ENCODE results near the gene NDFIP2. TPM values are rescaled to one million over a fixed set of nuclear protein-coding genes. Genes with fewer than 3 reads are reported as not detected.

NDFIP2 gene
- polyA plus RNA-seq, 1 of the 3 experiments (the other 2 are of a cell fraction), result 21.4 TPM

- Histone ChIP-seq H3K4me1 (ENCODE audit: control insufficient read depth in 1 of 2, insufficient read depth in 2 of 2, low read depth in 1 of 2, low read length in 1 of 2) (no peaks in the 10 kb centered on the region), H3K9me2 (no peaks in the 10 kb centered on the region), H3K4me3 (ENCODE audit: low read depth in 2 of 2, low read length in 1 of 2) (no peak overlapping the region), H3K9me3 (no peaks in the 10 kb centered on the region), H3F3A (replicated peaks; ENCODE audit: insufficient read depth) (no peaks in the 10 kb centered on the region), H3K36me3 (replicated peaks in 1 of 2; ENCODE audit: control insufficient read depth in 1 of 2, insufficient read depth in 2 of 2, low read length in 1 of 2) (no peaks in the 10 kb centered on the region), H3K27me3 (ENCODE audit: insufficient read depth) (no peaks in the 10 kb centered on the region), H2AFZ (ENCODE audit: low read depth) (no peak overlapping the region), H3K9ac (no peak overlapping the region), H4K20me1 (ENCODE audit: insufficient read depth) (no peaks in the 10 kb centered on the region), H3K4me2 (no peak overlapping the region), H3K79me2 (ENCODE audit: insufficient read depth) (no peaks in the 10 kb centered on the region), H3K27ac (ENCODE audit: low read depth in 2 of 2, low read length in 1 of 2) (no peak overlapping the region)
- WGBS (ENCODE audit: low lambda C conversion rate), result 72% methylated on average over 2 of the region's 2 CpGs
- ChIA-PET CTCF (interaction anchor here (1.9 kb wide), 1 partner anchor 43 kb away, joined by 9 read pairs; no protein-coding TSS in a partner anchor), POLR2A (no interaction called here)
- DNase-seq, result no peak
- no peak for TF ChIP-seq USF2 (IDR thresholded peaks at IDR 0.05; ENCODE audit: borderline replicate concordance, low read depth, low read length)
- no peak for TF ChIP-seq RFX5 (IDR thresholded peaks at IDR 0.05; ENCODE audit: low read length)
- no peak for TF ChIP-seq YY1 (IDR thresholded peaks at IDR 0.05; ENCODE audit: low read depth)
- TF ChIP-seq USF1 (IDR thresholded peaks at IDR 0.05; ENCODE audit: borderline replicate concordance, low read depth), result no peak
Observed at GRCh38 chr13:79466872-79467271, 14.1 kb upstream of the NDFIP2 start.

GRCh38 chr13:79468402-79468801 is 12.6 kb upstream of the NDFIP2 start:
- H3K9ac ChIP-seq, result no peak overlapping the region
- H3K4me3 ChIP-seq (ENCODE audit: low read depth in 2 of 2, low read length in 1 of 2), result no peak overlapping the region
- no peaks in the 10 kb centered on the region for H4K20me1 ChIP-seq (ENCODE audit: insufficient read depth)
- no peaks in the 10 kb centered on the region for H3K27me3 ChIP-seq (ENCODE audit: insufficient read depth)
- no peak overlapping the region for H2AFZ ChIP-seq (ENCODE audit: low read depth)
- no peaks in the 10 kb centered on the region for H3F3A ChIP-seq (replicated peaks; ENCODE audit: insufficient read depth)
- H3K27ac ChIP-seq (ENCODE audit: low read depth in 2 of 2, low read length in 1 of 2), result no peak overlapping the region
- H3K79me2 ChIP-seq (ENCODE audit: insufficient read depth), result no peaks in the 10 kb centered on the region
- H3K4me1 ChIP-seq (ENCODE audit: control insufficient read depth in 1 of 2, insufficient read depth in 2 of 2, low read depth in 1 of 2, low read length in 1 of 2), result no peaks in the 10 kb centered on the region
- ChIA-PET POLR2A (no interaction called here), CTCF (no interaction called here)
- no peak for DNase-seq
- no peak overlapping the region for H3K4me2 ChIP-seq
- no peaks in the 10 kb centered on the region for H3K9me2 ChIP-seq
- no peaks in the 10 kb centered on the region for H3K36me3 ChIP-seq (replicated peaks in 1 of 2; ENCODE audit: control insufficient read depth in 1 of 2, insufficient read depth in 2 of 2, low read length in 1 of 2)
- WGBS (ENCODE audit: low lambda C conversion rate), result 74% methylated on average over 1 of the region's 1 CpG
- H3K9me3 ChIP-seq, result no peaks in the 10 kb centered on the region
- no peak for TF ChIP-seq USF1 (IDR thresholded peaks at IDR 0.05; ENCODE audit: borderline replicate concordance, low read depth)
- TF ChIP-seq CHD2 (IDR thresholded peaks at IDR 0.05; ENCODE audit: low read length, partially characterized antibody), result no peak
- no peak for TF ChIP-seq POLR2AphosphoS5 (IDR thresholded peaks at IDR 0.05; ENCODE audit: low read depth, low read length)
- no peak for TF ChIP-seq YY1 (IDR thresholded peaks at IDR 0.05; ENCODE audit: low read depth)
- TF ChIP-seq ZBTB33 (IDR thresholded peaks at IDR 0.05; ENCODE audit: borderline replicate concordance, low read depth), result no peak
- no peak for TF ChIP-seq FOXJ3 (CRISPR knock-in tag; IDR thresholded peaks at IDR 0.05)
- TF ChIP-seq SIN3A (IDR thresholded peaks at IDR 0.05; ENCODE audit: borderline replicate concordance, low read depth, low read length), result no peak
- TF ChIP-seq REST (IDR thresholded peaks at IDR 0.05; ENCODE audit: low read depth, low read length), result no peak
- TF ChIP-seq FOSL2 (IDR thresholded peaks at IDR 0.05; ENCODE audit: borderline replicate concordance, low read depth), result no peak
- no peak for TF ChIP-seq RCOR1 (IDR thresholded peaks at IDR 0.05; ENCODE audit: low read length)
- no peak for TF ChIP-seq IRF3 (IDR thresholded peaks at IDR 0.05; ENCODE audit: low read depth, low read length)
- no peak for TF ChIP-seq EZH2phosphoT487 (IDR thresholded peaks at IDR 0.05; ENCODE audit: borderline replicate concordance, low read depth)
- TF ChIP-seq CTCF (IDR thresholded peaks at IDR 0.05), result no peak
